Measurements from ENCODE around the gene EXOC4.

- TF ChIP-seq CTCF (tag by site-specific recombination; IDR thresholded peaks at IDR 0.05): no peak
- no peak for TF ChIP-seq ZBTB49 (tag by site-specific recombination; IDR thresholded peaks at IDR 0.05; ENCODE audit: low read depth)
- no peak for TF ChIP-seq ZNF223 (tag by site-specific recombination; IDR thresholded peaks at IDR 0.05)
- TF ChIP-seq ZNF416 (tag by site-specific recombination; IDR thresholded peaks at IDR 0.05): no peak
- no peak for TF ChIP-seq SALL2 (tag by site-specific recombination; IDR thresholded peaks at IDR 0.05; ENCODE audit: borderline replicate concordance)
- no peak for TF ChIP-seq ZNF664 (tag by site-specific recombination; IDR thresholded peaks at IDR 0.05)
- no peak for TF ChIP-seq ZBTB10 (tag by site-specific recombination; IDR thresholded peaks at IDR 0.05)
- TF ChIP-seq ZNF423 (tag by site-specific recombination; IDR thresholded peaks at IDR 0.05): no peak
- TF ChIP-seq ZNF398 (tag by site-specific recombination; IDR thresholded peaks at IDR 0.05): no peak
- TF ChIP-seq ZBTB26 (tag by site-specific recombination; optimal IDR thresholded peaks at IDR 0.05): no peak
- no peak for TF ChIP-seq ZNF2 (tag by site-specific recombination; IDR thresholded peaks at IDR 0.05)
- TF ChIP-seq REST (tag by site-specific recombination; IDR thresholded peaks at IDR 0.05): no peak
- no peak for TF ChIP-seq ZNF114 (tag by site-specific recombination; IDR thresholded peaks at IDR 0.05)
Observed at GRCh38 chr7:133331861-133332260, 79.0 kb downstream of the EXOC4 start.
